Uterus (tissue), 4 donors: ENCODE data around the gene PSMD8. TPM values are rescaled to one million over a fixed set of nuclear protein-coding genes. Genes with fewer than 3 reads are reported as not detected.

ENCODE experiments used
- DNase-seq, 2 donors: peaks; one replicate each; pipeline ENCODE4 v3.0.0-alpha.2; 2019 to 2020
- H3K27ac ChIP-seq, 2 donors: fragments of 200-600 bp; sonication (generic); 1 replicate in 1 of 2; 2 replicates in 1 of 2; pipeline ENCODE4 v1.5.1; 2016 to 2018
- H3K27me3 ChIP-seq, 2 donors: fragments of 200-600 bp; sonication (generic); one replicate each; pipeline ENCODE4 v1.5.1; 2018 to 2019; ENCODE audit warnings: control low read depth in 1 of 2
- H3K36me3 ChIP-seq, 2 donors: fragments of 200-600 bp; sonication (generic); one replicate each; pipeline ENCODE4 v1.5.1; 2019; ENCODE audit warnings: control low read depth in 1 of 2
- H3K4me1 ChIP-seq, 2 donors: fragments of 200-600 bp; sonication (generic); one replicate each; pipeline ENCODE4 v1.5.1; 2018 to 2019; ENCODE audit warnings: control low read depth in 1 of 2
- H3K4me3 ChIP-seq, 2 donors: fragments of 200-600 bp; sonication (generic); 1 replicate in 1 of 2; 2 replicates in 1 of 2; pipeline ENCODE4 v1.5.1; 2018 to 2019; ENCODE audit warnings: mild to moderate bottlenecking in 1 of 2
- H3K9me3 ChIP-seq, 2 donors: fragments of 200-600 bp; sonication (generic); one replicate each; pipeline ENCODE4 v1.5.1; 2019; ENCODE audit warnings: control low read depth in 1 of 2
- CTCF ChIP-seq, 4 experiments: fragments of 200-600 bp in 2 of 4; fragments of 450-650 bp in 2 of 4; sonication (generic) in 2 of 4; IDR thresholded peaks; one replicate each; pipeline ENCODE4 v1.5.1; 2016 to 2019; ENCODE audit warnings: antibody characterized with exemption in 4 of 4, mild to moderate bottlenecking in 2 of 4, moderate library complexity in 1 of 4
- POLR2A ChIP-seq, 2 donors: fragments of 450-650 bp; IDR thresholded peaks; one replicate each; pipeline ENCODE4 v1.6.1; 2016; ENCODE audit warnings: antibody characterized with exemption in 2 of 2, mild to moderate bottlenecking in 1 of 2, moderate library complexity in 1 of 2
- intact Hi-C: fragments of 100-400 bp; cut with DNase I; formaldehyde crosslinking; loops from one replicate; pipeline ENCODE4 v1.15.1; 2023; ENCODE audit warnings: low total_unique reads
- total RNA-seq, 4 donors: library from RNA; depleted of rRNA in 3 of 4; stranded (reverse); fragments of >200 nt in 3 of 4; gene quantifications; one replicate each; pipeline versions ENCODE4 v1.1.0 to v1.2.4, GENCODE V29; 2014 to 2023
- donor health status: DM: yes; HTN: yes; CAD: no.

Gene PSMD8
- total RNA-seq: 100 to 1,000 TPM in 3 of 4 donors, 10 to 100 TPM in 1; 67.4 to 156 (median 128) TPM

DNA sequence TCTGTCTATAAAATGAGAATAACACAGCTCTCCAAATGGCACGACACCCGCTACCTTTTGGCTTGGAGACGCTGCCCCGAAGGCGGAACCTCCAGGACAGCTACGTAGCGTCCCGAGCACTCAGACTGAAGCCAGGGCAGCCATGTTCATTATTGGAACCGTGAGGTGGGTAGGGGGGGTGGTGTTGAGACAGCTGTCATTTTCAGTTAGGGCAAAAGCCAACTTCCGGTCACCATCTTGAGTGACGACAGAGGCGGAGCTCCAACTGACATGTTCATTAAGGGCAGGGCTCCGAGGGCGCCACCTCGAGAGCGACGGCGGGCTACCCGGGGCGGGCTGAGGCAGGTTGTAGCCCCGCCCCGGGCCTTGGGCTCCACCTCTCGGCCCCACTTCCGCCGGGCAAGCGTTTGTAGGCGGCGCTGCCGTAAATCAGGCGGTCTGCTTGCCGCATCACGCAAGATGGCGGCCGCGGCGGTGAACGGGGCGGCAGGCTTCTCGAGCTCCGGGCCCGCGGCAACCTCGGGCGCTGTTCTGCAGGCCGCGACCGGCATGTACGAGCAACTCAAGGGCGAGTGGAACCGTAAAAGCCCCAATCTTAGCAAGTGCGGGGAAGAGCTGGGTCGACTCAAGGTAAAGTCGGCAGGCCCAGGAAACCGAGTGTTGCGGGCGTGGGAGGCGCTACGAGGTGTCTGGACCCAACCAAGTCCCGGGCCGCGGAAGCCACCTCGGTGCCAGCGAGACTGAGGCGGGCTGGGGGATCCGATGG lies at the start of gene PSMD8:
TSS of gene PSMD8 (plus strand) at position 240 of the 766 bp plus-strand sequence. CDS start at position 271, 31 bp downstream.
- Histone ChIP-seq H3K4me3 (peak within 1 kb of the TSS; percentile 85 to 93), H3K4me1 (peaks cover 3 to 15% of the 10 kb centered on the region in 2 donors), H3K27me3 (no peaks in the 10 kb centered on the region), H3K9me3 (no peaks in the 10 kb centered on the region), H3K36me3 (no peaks in the 10 kb centered on the region), H3K27ac (peak within 1 kb of the TSS; percentile 90)
- intact Hi-C loops: loop anchor here (5.0 kb wide), 1 partner anchor 37 kb away; the partner anchor contains the start of gene CATSPERG
- TF ChIP-seq CTCF (IDR thresholded peaks at IDR 0.05) (peak in 1 of 4 experiments; percentile 18), POLR2A (IDR thresholded peaks at IDR 0.05) (peak; percentile 90 to 91)
- DNase-seq: peak; percentile 98 to 99

- Histone ChIP-seq H3K4me3 (no peak overlapping the region), H3K27me3 (no peaks in the 10 kb centered on the region), H3K36me3 (no peaks in the 10 kb centered on the region), H3K4me1 (peaks cover 0 to 4% of the 10 kb centered on the region in 2 donors), H3K9me3 (no peaks in the 10 kb centered on the region), H3K27ac (no peak overlapping the region)
- no peak for TF ChIP-seq CTCF (IDR thresholded peaks at IDR 0.05)
- TF ChIP-seq POLR2A (IDR thresholded peaks at IDR 0.05): no peak
- intact Hi-C loops: no loop called here
- DNase-seq: no peak
These were observed 47.8 kb upstream of the PSMD8 start for GRCh38 chr19:38326591-38326990.

DNA sequence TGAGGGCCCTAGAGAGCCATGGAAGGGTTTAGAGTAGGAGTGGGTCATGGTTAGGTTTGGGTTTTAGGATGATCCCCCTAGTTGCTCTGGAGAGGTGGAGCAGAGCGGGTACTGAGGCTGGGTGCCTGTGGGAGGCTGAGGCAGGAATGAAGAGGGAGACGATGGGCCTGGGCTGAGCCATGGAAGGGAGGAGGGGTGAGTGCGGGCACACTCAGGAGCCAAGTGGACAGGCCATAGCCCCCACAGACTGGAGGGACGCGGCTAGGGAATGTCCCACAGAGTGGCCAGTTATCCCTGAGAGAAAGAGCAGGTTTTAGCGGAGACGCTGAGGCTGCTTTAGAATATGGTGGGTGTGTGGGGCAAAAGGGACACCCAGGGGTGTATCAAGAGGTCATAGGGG lies 44.7 kb upstream of the PSMD8 start:
- no peaks in the 10 kb centered on the region for H3K4me1 ChIP-seq
- no peaks in the 10 kb centered on the region for H3K27me3 ChIP-seq
- H3K4me3 ChIP-seq: no peak overlapping the region
- H3K27ac ChIP-seq: no peak overlapping the region
- intact Hi-C loops: loop anchor here (5.0 kb wide), 1 partner anchor 87 kb away; no protein-coding TSS in a partner anchor
- H3K9me3 ChIP-seq: no peaks in the 10 kb centered on the region
- DNase-seq: no peak
- TF ChIP-seq POLR2A (IDR thresholded peaks at IDR 0.05) (no peak), CTCF (IDR thresholded peaks at IDR 0.05) (no peak)
- H3K36me3 ChIP-seq: no peaks in the 10 kb centered on the region

- Histone ChIP-seq H3K27ac (no peak overlapping the region), H3K36me3 (no peaks in the 10 kb centered on the region), H3K27me3 (no peaks in the 10 kb centered on the region), H3K4me1 (no peaks in the 10 kb centered on the region), H3K9me3 (no peaks in the 10 kb centered on the region), H3K4me3 (no peak overlapping the region)
- DNase-seq: no peak
- intact Hi-C loops: loop anchor here (5.0 kb wide), 1 partner anchor 89 kb away; no protein-coding TSS in a partner anchor
- no peak for TF ChIP-seq CTCF (IDR thresholded peaks at IDR 0.05)
- TF ChIP-seq POLR2A (IDR thresholded peaks at IDR 0.05): no peak
These were observed 42.6 kb upstream of the PSMD8 start for GRCh38 chr19:38331728-38332127.

DNA sequence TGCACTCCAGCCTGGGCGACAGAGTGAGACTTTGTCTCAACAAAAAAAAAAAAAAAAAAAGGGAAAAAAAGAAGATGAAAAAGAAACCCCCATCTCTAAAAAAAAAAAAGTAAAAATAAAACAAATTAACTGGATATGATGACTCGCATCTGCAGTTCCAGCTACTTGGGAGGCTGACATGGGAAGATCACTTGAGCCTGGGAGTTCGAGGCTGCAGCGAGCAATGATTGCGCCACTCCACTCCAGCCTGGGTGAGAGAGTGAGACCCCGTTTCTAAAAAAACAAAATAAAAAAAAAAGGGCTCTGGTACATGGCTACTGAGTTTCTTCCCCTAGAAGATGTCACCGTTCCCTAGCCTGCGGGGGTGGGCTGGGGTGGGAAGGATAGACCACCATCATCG lies 41.1 kb upstream of the PSMD8 start:
- Histone ChIP-seq H3K4me1 (peaks cover 0 to 6% of the 10 kb centered on the region in 2 donors), H3K36me3 (no peaks in the 10 kb centered on the region), H3K4me3 (no peak overlapping the region), H3K27me3 (no peaks in the 10 kb centered on the region), H3K9me3 (no peaks in the 10 kb centered on the region), H3K27ac (no peak overlapping the region)
- intact Hi-C loops: loop anchor here (5.0 kb wide), 1 partner anchor 91 kb away; no protein-coding TSS in a partner anchor
- no peak for TF ChIP-seq CTCF (IDR thresholded peaks at IDR 0.05)
- TF ChIP-seq POLR2A (IDR thresholded peaks at IDR 0.05): no peak
- DNase-seq: no peak
